SK-N-SH treated with all-trans-retinoic acid at 6 μM for 48 hours (cell line): ENCODE results near the gene HPCAL1.

ENCODE experiments used
- ATAC-seq: fragments of 200-7000 bp; cut with Tn5 transposase; 3 replicates; pipeline ENCODE4 v1.9.1; 2020; ENCODE audit warnings: mild to moderate bottlenecking, moderate library complexity
- ARNTL ChIP-seq: fragments of 450-650 bp; formaldehyde crosslinking; IDR thresholded peaks from 2 replicates; pipeline ENCODE4 v1.5.0; 2020; ENCODE audit warnings: low read depth, mild to moderate bottlenecking, moderate library complexity, borderline replicate concordance
- BACH2 ChIP-seq: fragments of 250-450 bp; sonication (Bioruptor Pico); IDR thresholded peaks from 2 replicates; pipeline ENCODE4 v1.9.0; 2021; ENCODE audit warnings: mild to moderate bottlenecking, borderline replicate concordance
- ESRRG ChIP-seq: fragments of 250-450 bp; sonication (Bioruptor Pico); IDR thresholded peaks from 2 replicates; pipeline ENCODE4 v1.6.1; 2021; ENCODE audit warnings: mild to moderate bottlenecking
- ISL1 ChIP-seq: fragments of 250-450 bp; sonication (Bioruptor Pico); IDR thresholded peaks from 2 replicates; pipeline ENCODE4 v2.1.2; 2022; ENCODE audit warnings: mild to moderate bottlenecking, moderate library complexity
- OSR1 ChIP-seq: fragments of 250-450 bp; sonication (Bioruptor Pico); IDR thresholded peaks from 2 replicates; pipeline ENCODE4 v1.8.0; 2022; ENCODE audit warnings: moderate library complexity, mild to moderate bottlenecking, inconsistent platforms
- RARB ChIP-seq: fragments of 250-450 bp; sonication (Bioruptor Pico); IDR thresholded peaks from 2 replicates; pipeline ENCODE4 v1.8.0; 2021; ENCODE audit warnings: mild to moderate bottlenecking, moderate library complexity
- SNAI2 ChIP-seq: fragments of 250-450 bp; sonication (Bioruptor Pico); IDR thresholded peaks from 2 replicates; pipeline ENCODE4 v1.5.0; 2020; ENCODE audit warnings: mild to moderate bottlenecking, moderate library complexity
- TCF4 ChIP-seq: fragments of 250-450 bp; sonication (Bioruptor Pico); IDR thresholded peaks from 2 replicates; pipeline ENCODE4 v1.8.0; 2021; ENCODE audit warnings: mild to moderate bottlenecking, moderate library complexity, borderline replicate concordance
- TOX ChIP-seq: fragments of 250-450 bp; sonication (Bioruptor Pico); IDR thresholded peaks from 2 replicates; pipeline ENCODE4 v1.8.0; 2021; ENCODE audit warnings: mild to moderate bottlenecking, moderate library complexity, borderline replicate concordance
- ZC3H10 ChIP-seq: fragments of 250-450 bp; sonication (Bioruptor Pico); IDR thresholded peaks from 2 replicates; pipeline ENCODE4 v1.5.1; 2021; ENCODE audit warnings: mild to moderate bottlenecking, moderate library complexity
- ZFP3 ChIP-seq: fragments of 250-450 bp; sonication (Bioruptor Pico); IDR thresholded peaks from 2 replicates; pipeline ENCODE4 v1.5.0; 2020; ENCODE audit warnings: mild to moderate bottlenecking, moderate library complexity
- ZFP30 ChIP-seq: fragments of 450-650 bp; formaldehyde crosslinking; IDR thresholded peaks from 2 replicates; pipeline ENCODE4 v1.5.0; 2022; ENCODE audit warnings: mild to moderate bottlenecking, moderate library complexity
- ZNF565 ChIP-seq: fragments of 450-650 bp; formaldehyde crosslinking; conservative IDR thresholded peaks from 2 replicates; pipeline ENCODE4 v1.5.0; 2020; ENCODE audit warnings: low read depth, mild to moderate bottlenecking, moderate library complexity
- ZNF70 ChIP-seq: fragments of 450-650 bp; formaldehyde crosslinking; IDR thresholded peaks from 2 replicates; pipeline ENCODE4 v1.5.0; 2020; ENCODE audit warnings: mild to moderate bottlenecking, moderate library complexity
- ZNF8 ChIP-seq: fragments of 450-650 bp; formaldehyde crosslinking; IDR thresholded peaks from 2 replicates; pipeline ENCODE4 v1.5.0; 2020; ENCODE audit warnings: mild to moderate bottlenecking, moderate library complexity
- TF ChIP-seq, protein P1 (sequence below): fragments of 250-450 bp; sonication (Bioruptor Pico); IDR thresholded peaks from 2 replicates; pipeline ENCODE4 v1.8.0; 2021; ENCODE audit warnings: low read depth, mild to moderate bottlenecking, moderate library complexity, borderline replicate concordance
- TF ChIP-seq, protein P2 (sequence below): fragments of 250-450 bp; sonication (Bioruptor Pico); IDR thresholded peaks from 2 replicates; pipeline ENCODE4 v1.5.1; 2020; ENCODE audit warnings: low read depth, mild to moderate bottlenecking, moderate library complexity
- TF ChIP-seq, protein P3 (sequence below): fragments of 250-450 bp; sonication (Bioruptor Pico); IDR thresholded peaks from 2 replicates; pipeline ENCODE4 v1.5.0; 2020; ENCODE audit warnings: mild to moderate bottlenecking, moderate library complexity

HPCAL1 gene

DNA sequence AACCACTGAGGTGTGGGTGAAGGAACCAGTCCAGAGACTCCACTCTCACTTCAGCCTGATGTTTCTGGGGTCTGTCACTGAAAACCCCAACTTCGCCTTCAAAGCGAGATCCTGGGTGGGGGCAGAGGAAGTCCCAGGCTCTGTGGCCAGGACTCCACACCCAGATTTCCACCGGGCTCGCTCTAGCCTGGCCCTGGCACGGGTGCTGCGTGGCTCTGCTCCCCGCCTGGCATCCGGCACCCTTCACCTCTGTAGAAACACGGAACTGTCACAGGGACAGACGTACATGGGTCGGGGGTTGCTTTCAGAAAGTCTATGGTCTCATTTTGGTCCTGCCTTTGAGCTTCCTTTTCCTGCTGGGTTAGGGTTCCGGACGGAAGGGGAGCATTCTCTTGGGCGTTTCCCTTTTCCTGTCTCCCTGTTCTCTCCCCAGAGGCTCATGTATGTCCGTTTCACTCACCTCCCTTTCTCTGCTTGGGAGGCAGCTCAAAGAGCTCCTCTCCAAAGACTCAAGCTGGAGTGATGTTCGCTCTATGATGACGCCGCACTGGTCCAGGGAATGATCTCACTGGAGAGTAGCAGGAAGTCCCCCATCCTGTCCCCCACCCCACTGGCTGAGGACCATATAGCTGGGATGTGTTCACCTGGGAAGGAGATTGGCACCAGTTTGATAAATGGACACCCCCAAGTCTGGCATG lies 103.9 kb downstream of the HPCAL1 start:
- no peak for ATAC-seq

DNA sequence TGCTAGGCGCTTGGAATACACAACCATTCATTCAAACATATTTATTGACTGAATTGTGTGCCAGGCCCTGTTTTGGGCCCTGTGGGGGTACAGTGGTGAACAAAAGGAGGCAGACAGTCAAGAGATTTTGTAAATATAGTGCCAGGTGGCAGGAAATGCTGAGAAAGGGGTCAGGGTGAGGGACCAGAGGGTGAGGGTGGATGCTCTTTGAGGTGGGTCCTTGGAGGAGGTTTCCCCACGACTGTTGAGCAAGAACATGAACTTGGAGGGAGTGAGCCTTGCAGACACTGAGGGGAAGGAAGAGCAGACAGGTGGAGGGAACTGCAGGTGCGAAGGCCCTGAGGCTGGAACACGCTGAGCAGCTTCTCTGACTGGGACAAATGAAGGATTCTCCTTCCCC lies 104.7 kb downstream of the HPCAL1 start:
- no peak for TF ChIP-seq BACH2 (CRISPR knock-in tag)
- no peak for TF ChIP-seq RARB
- no peak for TF ChIP-seq ZC3H10 (CRISPR knock-in tag)
- no peak for TF ChIP-seq ARNTL (CRISPR knock-in tag)
- no peak for TF ChIP-seq TCF4 (CRISPR knock-in tag)
- TF ChIP-seq ZFP30 (CRISPR knock-in tag) = no peak
- TF ChIP-seq, protein P1, sequence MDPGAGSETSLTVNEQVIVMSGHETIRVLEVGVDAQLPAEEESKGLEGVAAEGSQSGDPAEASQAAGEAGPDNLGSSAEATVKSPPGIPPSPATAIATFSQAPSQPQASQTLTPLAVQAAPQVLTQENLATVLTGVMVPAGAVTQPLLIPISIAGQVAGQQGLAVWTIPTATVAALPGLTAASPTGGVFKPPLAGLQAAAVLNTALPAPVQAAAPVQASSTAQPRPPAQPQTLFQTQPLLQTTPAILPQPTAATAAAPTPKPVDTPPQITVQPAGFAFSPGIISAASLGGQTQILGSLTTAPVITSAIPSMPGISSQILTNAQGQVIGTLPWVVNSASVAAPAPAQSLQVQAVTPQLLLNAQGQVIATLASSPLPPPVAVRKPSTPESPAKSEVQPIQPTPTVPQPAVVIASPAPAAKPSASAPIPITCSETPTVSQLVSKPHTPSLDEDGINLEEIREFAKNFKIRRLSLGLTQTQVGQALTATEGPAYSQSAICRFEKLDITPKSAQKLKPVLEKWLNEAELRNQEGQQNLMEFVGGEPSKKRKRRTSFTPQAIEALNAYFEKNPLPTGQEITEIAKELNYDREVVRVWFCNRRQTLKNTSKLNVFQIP = no peak
- ATAC-seq = no peak

More for the DNA sequence above, 103.9 kb downstream of the HPCAL1 start:
- TF ChIP-seq ZNF8 (CRISPR knock-in tag) = no peak

DNA sequence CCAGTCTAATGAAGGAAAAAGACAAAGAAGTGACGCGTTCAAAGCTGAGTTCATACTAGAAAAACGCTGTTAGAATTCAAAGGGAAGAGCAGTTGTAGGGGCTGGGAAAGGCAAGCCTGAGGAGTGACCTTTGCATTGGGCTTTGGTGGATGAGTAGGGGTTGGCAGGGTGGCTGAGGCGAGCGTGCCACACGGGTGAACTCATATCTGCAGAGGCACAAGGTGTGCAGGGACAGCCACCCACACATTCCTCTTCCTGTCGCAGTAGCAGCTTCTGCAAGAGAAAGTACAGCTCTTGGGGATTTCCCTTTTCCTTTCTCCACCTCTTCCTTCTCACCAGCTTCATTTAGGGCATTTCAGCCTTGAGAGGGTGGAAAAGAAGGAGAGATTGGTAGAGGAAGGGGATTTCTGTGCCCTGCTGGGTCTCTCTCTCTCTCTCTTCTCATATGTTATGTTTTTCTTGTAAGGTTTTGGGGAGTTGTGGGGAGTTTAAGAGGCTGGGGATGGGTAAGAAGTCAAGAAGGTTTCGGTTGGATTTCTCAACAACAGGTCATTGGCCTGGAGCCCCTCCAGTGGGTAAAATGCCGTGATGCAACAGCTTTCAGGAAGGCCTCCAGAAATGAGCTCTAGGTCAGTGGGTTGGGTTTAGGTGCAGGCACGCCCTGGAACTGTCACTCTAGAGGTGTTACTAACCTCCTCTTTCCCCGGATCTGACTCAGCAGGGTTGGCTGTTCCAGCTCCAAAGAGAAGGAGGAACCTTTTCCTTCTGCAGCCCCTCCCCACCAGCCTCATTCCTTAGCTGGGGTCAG lies 105.3 kb downstream of the HPCAL1 start:
- peak; percentile 11 for ATAC-seq
- no peak for TF ChIP-seq SNAI2 (CRISPR knock-in tag)
- TF ChIP-seq ZFP3 (CRISPR knock-in tag) = peak; percentile 91
- TF ChIP-seq ZNF565 (CRISPR knock-in tag) = no peak
- TF ChIP-seq RARB = no peak
- TF ChIP-seq ZC3H10 (CRISPR knock-in tag) = no peak
- TF ChIP-seq, protein P2, sequence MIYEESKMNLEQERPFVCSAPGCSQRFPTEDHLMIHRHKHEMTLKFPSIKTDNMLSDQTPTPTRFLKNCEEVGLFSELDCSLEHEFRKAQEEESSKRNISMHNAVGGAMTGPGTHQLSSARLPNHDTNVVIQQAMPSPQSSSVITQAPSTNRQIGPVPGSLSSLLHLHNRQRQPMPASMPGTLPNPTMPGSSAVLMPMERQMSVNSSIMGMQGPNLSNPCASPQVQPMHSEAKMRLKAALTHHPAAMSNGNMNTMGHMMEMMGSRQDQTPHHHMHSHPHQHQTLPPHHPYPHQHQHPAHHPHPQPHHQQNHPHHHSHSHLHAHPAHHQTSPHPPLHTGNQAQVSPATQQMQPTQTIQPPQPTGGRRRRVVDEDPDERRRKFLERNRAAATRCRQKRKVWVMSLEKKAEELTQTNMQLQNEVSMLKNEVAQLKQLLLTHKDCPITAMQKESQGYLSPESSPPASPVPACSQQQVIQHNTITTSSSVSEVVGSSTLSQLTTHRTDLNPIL = no peak
- TF ChIP-seq BACH2 (CRISPR knock-in tag) = no peak
- no peak for TF ChIP-seq OSR1 (CRISPR knock-in tag)
- no peak for TF ChIP-seq ZNF8 (CRISPR knock-in tag)

DNA sequence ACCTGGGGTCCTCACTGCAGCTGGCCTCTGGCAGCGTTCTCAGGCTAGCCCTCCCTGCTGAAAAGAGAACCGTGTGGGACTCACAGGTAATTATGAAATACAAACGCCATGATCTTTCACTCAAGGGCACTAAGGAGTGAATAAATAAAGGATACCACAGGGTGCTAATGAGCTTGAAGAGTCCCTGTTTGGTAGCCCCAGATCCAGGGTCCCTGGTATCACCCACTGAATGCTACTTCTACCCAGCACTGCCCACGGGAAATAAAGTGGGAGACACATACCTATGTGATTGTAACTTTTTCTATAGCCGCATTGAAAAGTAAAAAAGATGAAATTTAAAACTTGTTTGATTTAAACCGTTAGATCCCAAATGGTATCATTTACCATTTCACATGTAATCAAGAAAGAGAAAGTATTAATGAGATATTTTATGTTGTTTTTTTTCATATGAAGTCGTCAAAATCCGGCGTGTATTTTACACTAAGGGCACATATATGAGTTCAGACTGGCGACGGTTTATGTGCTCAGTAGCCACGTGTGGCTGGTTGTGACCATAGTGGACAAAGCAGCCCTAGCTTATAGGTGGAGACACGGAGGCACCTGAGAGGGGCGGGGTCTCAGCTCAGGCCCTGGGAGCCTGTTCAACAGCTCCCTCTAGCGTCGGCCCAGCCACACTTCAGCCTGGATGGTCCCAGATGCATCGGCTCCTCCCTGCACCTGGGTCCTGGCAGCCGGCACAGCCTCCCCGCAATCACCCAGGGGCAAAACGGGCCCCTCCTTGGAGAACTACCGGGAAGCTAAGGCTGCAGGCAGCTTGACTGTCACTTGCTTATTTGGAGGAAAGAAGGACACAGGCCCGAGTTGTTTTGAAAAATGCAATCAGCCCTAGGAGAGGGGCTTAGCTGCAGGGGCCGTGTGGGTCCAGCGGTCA lies 106.2 kb downstream of the HPCAL1 start:
- ATAC-seq = peak; percentile 69
- TF ChIP-seq ZFP3 (CRISPR knock-in tag) = 0 out of 2 replicates have a peak, but pooled peaks have one; percentile 24
- TF ChIP-seq ZNF70 = no peak

DNA sequence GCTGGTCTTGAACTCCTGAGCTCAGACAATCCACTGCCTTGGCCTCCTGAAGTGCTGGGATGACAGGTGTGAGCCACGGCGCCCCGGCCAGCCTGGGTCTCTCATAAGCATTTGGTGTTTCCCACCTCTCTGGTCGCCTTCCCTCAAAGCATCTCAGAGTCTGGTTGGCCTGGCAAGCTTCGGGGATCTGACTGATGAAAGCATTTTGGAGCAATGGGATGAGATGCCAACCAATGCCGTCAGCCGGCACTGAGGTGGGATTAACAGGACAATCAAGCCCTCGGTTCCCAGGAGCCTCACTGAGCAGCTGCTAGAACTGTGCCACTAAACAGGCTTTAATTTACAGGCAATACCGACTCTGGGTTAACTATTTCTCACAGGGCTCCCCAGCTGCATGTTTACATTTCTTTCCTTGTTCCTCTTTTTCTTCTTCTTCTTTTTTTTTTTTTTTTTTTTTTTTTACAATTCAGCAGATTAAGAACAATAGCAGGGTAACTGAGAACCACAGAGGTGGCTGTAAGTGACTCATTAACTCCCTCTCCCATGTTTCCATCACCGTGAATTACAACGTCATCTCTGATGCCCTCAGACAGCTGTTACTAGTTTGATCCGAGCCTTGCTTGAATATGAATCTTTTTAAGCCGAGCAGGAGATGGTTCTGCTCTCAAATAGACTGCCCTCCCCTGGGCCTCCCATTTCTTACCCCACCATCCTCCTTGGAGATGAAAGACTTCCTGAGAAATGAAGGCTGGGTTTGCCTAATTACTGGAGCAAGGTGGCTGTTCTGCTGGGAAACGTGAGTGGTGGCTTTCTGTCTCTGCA lies 107.5 kb downstream of the HPCAL1 start:
- ATAC-seq = no peak
- TF ChIP-seq SNAI2 (CRISPR knock-in tag) (no peak), TOX (CRISPR knock-in tag) (no peak), ZNF8 (CRISPR knock-in tag) (no peak), ZNF565 (CRISPR knock-in tag) (no peak), ZFP30 (CRISPR knock-in tag) (no peak), OSR1 (CRISPR knock-in tag) (no peak), RARB (no peak), ESRRG (CRISPR knock-in tag) (no peak), ZC3H10 (CRISPR knock-in tag) (no peak), ISL1 (no peak)
- TF ChIP-seq, protein P1 = no peak
- TF ChIP-seq, protein P2 = no peak
- TF ChIP-seq, protein P3, sequence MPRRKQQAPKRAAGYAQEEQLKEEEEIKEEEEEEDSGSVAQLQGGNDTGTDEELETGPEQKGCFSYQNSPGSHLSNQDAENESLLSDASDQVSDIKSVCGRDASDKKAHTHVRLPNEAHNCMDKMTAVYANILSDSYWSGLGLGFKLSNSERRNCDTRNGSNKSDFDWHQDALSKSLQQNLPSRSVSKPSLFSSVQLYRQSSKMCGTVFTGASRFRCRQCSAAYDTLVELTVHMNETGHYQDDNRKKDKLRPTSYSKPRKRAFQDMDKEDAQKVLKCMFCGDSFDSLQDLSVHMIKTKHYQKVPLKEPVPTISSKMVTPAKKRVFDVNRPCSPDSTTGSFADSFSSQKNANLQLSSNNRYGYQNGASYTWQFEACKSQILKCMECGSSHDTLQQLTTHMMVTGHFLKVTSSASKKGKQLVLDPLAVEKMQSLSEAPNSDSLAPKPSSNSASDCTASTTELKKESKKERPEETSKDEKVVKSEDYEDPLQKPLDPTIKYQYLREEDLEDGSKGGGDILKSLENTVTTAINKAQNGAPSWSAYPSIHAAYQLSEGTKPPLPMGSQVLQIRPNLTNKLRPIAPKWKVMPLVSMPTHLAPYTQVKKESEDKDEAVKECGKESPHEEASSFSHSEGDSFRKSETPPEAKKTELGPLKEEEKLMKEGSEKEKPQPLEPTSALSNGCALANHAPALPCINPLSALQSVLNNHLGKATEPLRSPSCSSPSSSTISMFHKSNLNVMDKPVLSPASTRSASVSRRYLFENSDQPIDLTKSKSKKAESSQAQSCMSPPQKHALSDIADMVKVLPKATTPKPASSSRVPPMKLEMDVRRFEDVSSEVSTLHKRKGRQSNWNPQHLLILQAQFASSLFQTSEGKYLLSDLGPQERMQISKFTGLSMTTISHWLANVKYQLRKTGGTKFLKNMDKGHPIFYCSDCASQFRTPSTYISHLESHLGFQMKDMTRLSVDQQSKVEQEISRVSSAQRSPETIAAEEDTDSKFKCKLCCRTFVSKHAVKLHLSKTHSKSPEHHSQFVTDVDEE (CRISPR knock-in tag) = no peak
- TF ChIP-seq, all 23 proteins: peak for 0
